Mucosa of rectum (tissue), 2 donors: ENCODE data around the gene ARFGAP3.
A peak's percentile ranks its signal among the peaks of the same experiment; 100 is the strongest.

Source experiments
- H3K27ac ChIP-seq, 2 donors: one replicate each; pipeline ENCODE4 v1.7.0; 2013; ENCODE audit warnings: inconsistent platforms in 2 of 2, low read depth in 2 of 2, low read length in 2 of 2
- H3K27me3 ChIP-seq, 2 donors: one replicate each; pipeline ENCODE4 v1.7.0; 2013; ENCODE audit warnings: low read length in 2 of 2; ENCODE audit not compliant: control insufficient read depth in 2 of 2, insufficient read depth in 2 of 2
- H3K36me3 ChIP-seq, 2 donors: one replicate each; pipeline ENCODE4 v1.7.0; 2013; ENCODE audit warnings: low read length in 2 of 2; ENCODE audit not compliant: control insufficient read depth in 2 of 2, insufficient read depth in 2 of 2
- H3K4me1 ChIP-seq, 2 donors: one replicate each; pipeline ENCODE4 v1.7.0; 2013; ENCODE audit warnings: low read length in 2 of 2, mild to moderate bottlenecking in 1 of 2; ENCODE audit not compliant: control insufficient read depth in 2 of 2, insufficient read depth in 2 of 2
- H3K4me3 ChIP-seq, 2 donors: one replicate each; pipeline ENCODE4 v1.7.0; 2013; ENCODE audit warnings: low read length in 2 of 2
- H3K9ac ChIP-seq, 2 donors: one replicate each; pipeline ENCODE4 v1.7.0; 2013; ENCODE audit warnings: low read length in 2 of 2, low read depth in 1 of 2, mild to moderate bottlenecking in 1 of 2
- H3K9me3 ChIP-seq, 2 donors: one replicate each; pipeline ENCODE4 v1.7.0; 2013; ENCODE audit warnings: low read length in 2 of 2; ENCODE audit not compliant: control insufficient read depth in 2 of 2
- donor health status: healthy.
- donor health status: Normal muscosa, but diverticular disease.

The ARFGAP3 gene

DNA sequence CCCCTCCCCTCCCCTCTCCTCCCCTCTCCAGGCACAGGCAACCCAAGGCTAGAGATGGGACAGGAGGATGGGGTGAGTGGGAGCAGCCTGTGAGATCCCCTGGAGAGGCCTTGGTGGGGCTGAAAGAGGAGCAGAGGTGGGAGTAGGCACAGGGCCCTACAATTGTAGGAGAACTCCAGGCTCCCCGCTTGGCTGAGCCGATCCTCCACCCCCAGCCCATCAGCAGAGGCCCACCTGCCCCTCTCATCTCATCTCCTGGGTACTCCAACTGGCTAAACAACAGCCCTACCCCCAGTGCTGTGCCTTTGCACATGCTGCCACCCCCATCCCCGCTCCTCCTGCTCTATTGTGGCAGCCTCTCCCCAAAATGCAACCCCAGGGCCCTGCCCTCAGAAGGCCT, 84.4 kb downstream of the ARFGAP3 start:
- peaks cover 0 to 8% of the 10 kb centered on the region in 2 donors for H3K27me3 ChIP-seq
- H3K4me3 ChIP-seq, result no peak overlapping the region
- no peaks in the 10 kb centered on the region for H3K9me3 ChIP-seq
- peaks cover 8 to 10% of the 10 kb centered on the region in 2 donors for H3K4me1 ChIP-seq
- no peaks in the 10 kb centered on the region for H3K36me3 ChIP-seq
- no peak overlapping the region for H3K9ac ChIP-seq
- H3K27ac ChIP-seq, result no peak overlapping the region

DNA sequence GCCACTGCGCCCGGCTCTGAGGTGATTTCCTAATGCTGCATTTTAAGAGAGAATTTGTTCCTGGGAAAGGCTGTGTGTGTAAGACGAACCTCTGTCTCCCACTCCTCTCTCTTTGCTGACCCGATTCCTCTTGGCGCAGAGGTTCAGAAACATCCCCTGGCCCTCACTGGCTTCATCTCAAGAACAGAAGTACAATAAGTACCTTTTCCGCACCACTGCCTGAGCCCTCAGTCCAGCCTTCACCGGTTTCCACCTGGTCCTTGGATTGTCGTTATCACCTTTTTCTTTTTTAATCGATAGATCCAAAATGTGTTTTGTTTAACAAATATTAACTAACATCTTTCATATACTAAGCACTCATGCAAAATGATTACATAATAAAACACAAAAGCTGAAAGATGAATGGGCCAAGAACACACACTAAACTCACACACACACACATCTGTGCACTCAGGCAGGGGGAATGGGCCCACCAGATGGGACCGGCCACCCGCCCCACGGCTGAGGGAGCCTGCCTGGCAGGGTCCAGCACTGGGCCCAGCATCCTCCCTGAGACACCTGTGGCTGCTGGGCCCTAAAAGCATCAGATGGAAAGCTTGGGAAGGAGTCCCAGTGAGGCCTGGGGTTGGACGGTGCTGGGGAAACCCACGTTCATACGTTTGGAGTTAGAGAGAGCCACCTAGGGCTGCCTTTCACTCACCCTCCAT, 86.0 kb downstream of the ARFGAP3 start:
- H3K36me3 ChIP-seq, result no peaks in the 10 kb centered on the region
- no peak overlapping the region for H3K27ac ChIP-seq
- H3K4me1 ChIP-seq, result peaks cover 8 to 10% of the 10 kb centered on the region in 2 donors
- H3K9me3 ChIP-seq, result no peaks in the 10 kb centered on the region
- peaks cover 0 to 8% of the 10 kb centered on the region in 2 donors for H3K27me3 ChIP-seq
- H3K4me3 ChIP-seq, result no peak overlapping the region
- H3K9ac ChIP-seq, result no peak overlapping the region

DNA sequence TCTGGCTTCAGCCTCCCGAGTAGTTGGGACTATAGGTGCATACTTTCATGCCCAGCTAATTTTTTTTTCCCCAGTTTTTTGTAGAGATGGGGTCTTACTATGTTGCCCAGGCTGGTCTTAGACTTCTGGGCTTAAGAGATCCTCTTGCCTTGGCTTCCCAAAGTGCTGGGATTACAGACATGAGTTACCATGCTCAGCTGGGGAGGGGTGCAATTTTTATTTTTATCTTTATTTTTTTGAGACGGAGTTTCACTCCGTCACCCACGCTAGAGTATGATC, 86.7 kb downstream of the ARFGAP3 start:
- H3K27ac ChIP-seq, result no peak overlapping the region
- no peaks in the 10 kb centered on the region for H3K36me3 ChIP-seq
- no peak overlapping the region for H3K9ac ChIP-seq
- no peaks in the 10 kb centered on the region for H3K9me3 ChIP-seq
- H3K4me1 ChIP-seq, result peaks cover 8 to 10% of the 10 kb centered on the region in 2 donors
- H3K27me3 ChIP-seq, result peaks cover 0 to 8% of the 10 kb centered on the region in 2 donors
- H3K4me3 ChIP-seq, result peak overlapping the region in 1 of 2 donors; percentile 28

GRCh38 chr22:42769574-42770447, 87.3 kb downstream of the ARFGAP3 start:
- Histone ChIP-seq H3K36me3 (no peaks in the 10 kb centered on the region), H3K27ac (no peak overlapping the region), H3K4me3 (peak overlapping the region; percentile 28 to 50), H3K4me1 (peaks cover 8 to 10% of the 10 kb centered on the region in 2 donors), H3K27me3 (peaks cover 0 to 8% of the 10 kb centered on the region in 2 donors), H3K9me3 (no peaks in the 10 kb centered on the region), H3K9ac (peak overlapping the region in 1 of 2 donors; percentile 48)

GRCh38 chr22:42769238-42769573, 87.9 kb downstream of the ARFGAP3 start:
- Histone ChIP-seq H3K9me3 (no peaks in the 10 kb centered on the region), H3K27me3 (peaks cover 0 to 8% of the 10 kb centered on the region in 2 donors), H3K36me3 (no peaks in the 10 kb centered on the region), H3K27ac (no peak overlapping the region), H3K4me1 (peaks cover 8 to 10% of the 10 kb centered on the region in 2 donors), H3K4me3 (no peak overlapping the region), H3K9ac (no peak overlapping the region)

DNA sequence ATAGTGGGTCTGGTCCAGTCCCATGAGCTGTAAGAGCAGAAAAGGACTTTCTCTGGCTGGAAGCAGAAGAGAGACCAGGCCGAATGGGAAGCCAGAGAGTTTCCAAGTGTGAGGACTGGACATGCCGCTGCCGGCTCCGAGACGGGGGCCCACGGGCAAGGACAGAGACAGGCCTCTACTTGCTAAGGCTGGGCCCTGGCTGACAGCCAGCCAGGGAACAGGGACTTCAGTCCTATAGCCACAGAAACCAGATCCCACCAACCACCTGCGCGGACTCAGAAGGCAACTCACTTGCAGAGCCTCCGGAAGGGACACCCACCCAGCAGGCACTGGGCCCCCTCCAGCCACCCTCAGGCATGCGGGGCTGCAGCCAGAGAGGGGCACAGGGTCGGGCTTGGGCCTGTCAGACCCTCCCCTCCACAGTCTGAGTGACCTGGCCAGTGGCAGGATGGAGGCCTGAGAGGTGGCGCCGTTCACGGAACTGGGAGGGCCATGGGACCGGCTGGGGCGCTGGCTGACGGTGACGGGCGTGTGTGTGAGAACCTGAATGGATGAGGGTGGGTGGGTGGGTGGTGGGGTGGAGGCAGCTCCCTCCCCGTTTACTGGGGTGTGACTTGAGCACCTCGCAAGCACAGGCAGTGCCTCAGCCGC, 88.6 kb downstream of the ARFGAP3 start:
- H3K9ac ChIP-seq, result no peak overlapping the region
- peaks cover 8 to 10% of the 10 kb centered on the region in 2 donors for H3K4me1 ChIP-seq
- H3K27ac ChIP-seq, result no peak overlapping the region
- no peak overlapping the region for H3K4me3 ChIP-seq
- no peaks in the 10 kb centered on the region for H3K36me3 ChIP-seq
- H3K27me3 ChIP-seq, result peaks cover 0 to 8% of the 10 kb centered on the region in 2 donors
- no peaks in the 10 kb centered on the region for H3K9me3 ChIP-seq

GRCh38 chr22:42766860-42767259, 90.2 kb downstream of the ARFGAP3 start:
- H3K9me3 ChIP-seq, result no peaks in the 10 kb centered on the region
- no peaks in the 10 kb centered on the region for H3K36me3 ChIP-seq
- H3K27ac ChIP-seq, result no peak overlapping the region
- H3K4me1 ChIP-seq, result peaks cover 8 to 10% of the 10 kb centered on the region in 2 donors
- no peak overlapping the region for H3K4me3 ChIP-seq
- peaks cover 0 to 8% of the 10 kb centered on the region in 2 donors for H3K27me3 ChIP-seq
- no peak overlapping the region for H3K9ac ChIP-seq

GRCh38 chr22:42764895-42765363, 92.1 kb downstream of the ARFGAP3 start:
- no peaks in the 10 kb centered on the region for H3K36me3 ChIP-seq
- H3K4me1 ChIP-seq, result peaks cover 4 to 6% of the 10 kb centered on the region in 2 donors
- no peak overlapping the region for H3K4me3 ChIP-seq
- peaks cover 0 to 6% of the 10 kb centered on the region in 2 donors for H3K27me3 ChIP-seq
- H3K9me3 ChIP-seq, result no peaks in the 10 kb centered on the region
- H3K9ac ChIP-seq, result no peak overlapping the region
- H3K27ac ChIP-seq, result no peak overlapping the region

GRCh38 chr22:42763965-42764480, 93.0 kb downstream of the ARFGAP3 start:
- Histone ChIP-seq H3K9me3 (no peaks in the 10 kb centered on the region), H3K4me3 (no peak overlapping the region), H3K9ac (no peak overlapping the region), H3K27me3 (no peaks in the 10 kb centered on the region), H3K36me3 (no peaks in the 10 kb centered on the region), H3K27ac (no peak overlapping the region), H3K4me1 (no peaks in the 10 kb centered on the region)
